IMR-90 (cell line): ENCODE results near the gene NECAB2. TPM values are rescaled to one million over a fixed set of nuclear protein-coding genes. Genes with fewer than 3 reads are reported as not detected.
A peak's percentile ranks its signal among the peaks of the same experiment; 100 is the strongest.

Experiments used
- ATAC-seq: fragments of 200-7000 bp; cut with Tn5 transposase; 2 replicates; pipeline ENCODE4 v1.9.1; 2020; ENCODE audit warnings: low read depth, mild to moderate bottlenecking, moderate library complexity
- BruUV-seq: library from RNA; stranded (reverse); fragments of 400-500 nt; replicated peaks from 2 replicates; lab custom pipeline; 2021; lab: Mats Ljungman, UMichigan
- CTCF ChIA-PET: fragments of 300-600 bp; formaldehyde crosslinking; extraction: SDS; loops from one replicate; lab custom pipeline; 2021; ENCODE audit warnings: antibody characterized with exemption; lab: Yijun Ruan, JAX
- POLR2A ChIA-PET: fragments of 300-600 bp; sonication (Branson Sonifier 250); formaldehyde crosslinking; loops from one replicate; lab custom pipeline; 2022; ENCODE audit warnings: antibody characterized with exemption; ENCODE audit not compliant: unreplicated experiment; lab: Charles Lee
- DNase-seq: peaks from one replicate; pipeline ENCODE4 v3.0.0; 2013
- H2AFZ ChIP-seq: replicated peaks from 2 replicates; pipeline ENCODE3; 2013; ENCODE audit warnings: low read length, mild to moderate bottlenecking; ENCODE audit not compliant: poor library complexity
- H2AK5ac ChIP-seq: 2 replicates; pipeline ENCODE4 v1.6.1; 2013; ENCODE audit warnings: low read depth, low read length, inconsistent platforms
- H2AK9ac ChIP-seq: replicated peaks from 2 replicates; pipeline ENCODE3; 2013; ENCODE audit warnings: mild to moderate bottlenecking, low read depth, low read length, moderate library complexity; ENCODE audit not compliant: poor library complexity
- H2BK120ac ChIP-seq: 2 replicates; pipeline ENCODE4 v1.6.1; 2013; ENCODE audit warnings: low read depth, low read length, inconsistent platforms
- H2BK15ac ChIP-seq: 3 replicates; pipeline ENCODE4 v1.6.1; 2013; ENCODE audit warnings: low read depth, low read length, inconsistent platforms
- H2BK20ac ChIP-seq: 2 replicates; pipeline ENCODE4 v1.6.1; 2013; ENCODE audit warnings: low read depth, mild to moderate bottlenecking, inconsistent platforms, low read length, moderate library complexity
- H2BK5ac ChIP-seq: 2 replicates; pipeline ENCODE4 v1.6.1; 2013; ENCODE audit warnings: mild to moderate bottlenecking, low read depth, low read length, inconsistent platforms; ENCODE audit not compliant: poor library complexity, severe bottlenecking
- H3K14ac ChIP-seq: replicated peaks from 2 replicates; pipeline ENCODE4 v1.6.1; 2013; ENCODE audit warnings: low read depth, low read length, inconsistent platforms
- H3K18ac ChIP-seq: 2 replicates; pipeline ENCODE4 v1.6.1; 2013; ENCODE audit warnings: low read depth, low read length, control low read depth
- H3K23ac ChIP-seq: 2 replicates; pipeline ENCODE4 v1.6.1; 2013; ENCODE audit warnings: low read depth, low read length, inconsistent platforms
- H3K27ac ChIP-seq: 2 replicates; pipeline ENCODE4 v1.5.1; 2013; ENCODE audit warnings: mild to moderate bottlenecking, control low read depth, low read length; ENCODE audit not compliant: insufficient read depth
- H3K27me3 ChIP-seq: 2 replicates; pipeline ENCODE4 v1.6.1; 2013; ENCODE audit warnings: low read length; ENCODE audit not compliant: control insufficient read depth, insufficient read depth
- H3K36me3 ChIP-seq: 2 replicates; pipeline ENCODE4 v1.6.1; 2013; ENCODE audit warnings: low read length, mixed read lengths; ENCODE audit not compliant: control insufficient read depth, insufficient read depth
- H3K4ac ChIP-seq: 2 replicates; pipeline ENCODE4 v1.6.1; 2013; ENCODE audit warnings: low read depth, low read length, inconsistent platforms
- H3K4me1 ChIP-seq: 2 replicates; pipeline ENCODE4 v1.6.1; 2013; ENCODE audit warnings: low read length, mixed read lengths; ENCODE audit not compliant: control insufficient read depth, insufficient read depth
- H3K4me2 ChIP-seq: 2 replicates; pipeline ENCODE4 v1.6.1; 2013; ENCODE audit warnings: low read depth, mild to moderate bottlenecking, control low read depth, low read length, moderate library complexity
- H3K4me3 ChIP-seq: 2 replicates; pipeline ENCODE4 v1.5.1; 2013; ENCODE audit warnings: low read depth, mild to moderate bottlenecking, control low read depth, low read length, moderate library complexity; ENCODE audit not compliant: insufficient read depth
- H3K56ac ChIP-seq: 2 replicates; pipeline ENCODE4 v1.6.1; 2013; ENCODE audit warnings: low read length, inconsistent platforms; ENCODE audit not compliant: insufficient read depth; ENCODE audit errors: extremely low read depth
- H3K79me1 ChIP-seq, 2 experiments: 2 replicates each; pipeline ENCODE4 v1.6.1; 2013; ENCODE audit warnings: low read length in 2 of 2, inconsistent platforms in 1 of 2, low read depth in 1 of 2
- H3K9ac ChIP-seq: 2 replicates; pipeline ENCODE4 v1.6.1; 2013; ENCODE audit warnings: low read depth, low read length, control low read depth
- H3K9me1 ChIP-seq: 2 replicates; pipeline ENCODE4 v1.6.1; 2013; ENCODE audit warnings: low read length, inconsistent platforms; ENCODE audit not compliant: insufficient read depth
- H3K9me3 ChIP-seq: 2 replicates; pipeline ENCODE4 v1.6.1; 2013; ENCODE audit warnings: low read length; ENCODE audit not compliant: control insufficient read depth, insufficient read depth
- H4K20me1 ChIP-seq: 2 replicates; pipeline ENCODE4 v1.6.1; 2013; ENCODE audit warnings: low read length, inconsistent platforms; ENCODE audit not compliant: insufficient read depth
- H4K5ac ChIP-seq: 2 replicates; pipeline ENCODE4 v1.6.1; 2013; ENCODE audit warnings: mild to moderate bottlenecking, low read depth, low read length, control low read depth
- H4K8ac ChIP-seq, 2 experiments: 2 replicates each; pipeline ENCODE4 v1.6.1; 2013; ENCODE audit warnings: low read depth in 2 of 2, low read length in 2 of 2, control low read depth in 1 of 2, inconsistent platforms in 1 of 2
- H4K91ac ChIP-seq: 2 replicates; pipeline ENCODE4 v1.6.1; 2013; ENCODE audit warnings: low read depth, low read length, inconsistent platforms; ENCODE audit not compliant: insufficient read depth
- CEBPB ChIP-seq: IDR thresholded peaks from 2 replicates; pipeline ENCODE4 v1.6.1; 2012; ENCODE audit warnings: low read depth, low read length, improper control_type of control experiment
- MAFK ChIP-seq: IDR thresholded peaks from 2 replicates; pipeline ENCODE4 v1.6.1; 2012; ENCODE audit warnings: low read depth, low read length, improper control_type of control experiment
- RCOR1 ChIP-seq: IDR thresholded peaks from 2 replicates; pipeline ENCODE4 v1.6.1; 2012; ENCODE audit warnings: mild to moderate bottlenecking, low read length, improper control_type of control experiment; ENCODE audit not compliant: insufficient replicate concordance
- SMC3 ChIP-seq: fragments of 150-350 bp; IDR thresholded peaks from 2 replicates; pipeline ENCODE4 v1.6.1; 2016; ENCODE audit warnings: low read depth, mild to moderate bottlenecking, antibody characterized with exemption, low read length, moderate library complexity
- WGBS, 2 experiments: methylation state at CpG; one replicate each; pipeline versions ENCODE4 v1.1.5 to v1.1.7; 2013; ENCODE audit warnings: missing lambda C conversion rate in 2 of 2; ENCODE audit not compliant: insufficient read length in 1 of 2; ENCODE audit errors: extremely low coverage in 2 of 2; 5-methylcytosine and 5-hydroxymethylcytosine counted together
- dilution Hi-C: fragments of 300-500 bp; cut with HindIII; formaldehyde crosslinking; loops from one replicate; pipeline ENCODE4 v1.14.3; 2018; ENCODE audit warnings: low sequenced_read_pairs; ENCODE audit not compliant: unreplicated experiment
- in situ Hi-C: fragments of 300-500 bp; cut with MboI; formaldehyde crosslinking; loops from 3 replicates; pipeline ENCODE4 v1.14.3; 2019; ENCODE audit warnings: low sequenced_read_pairs, inconsistent platforms, mixed read lengths
- intact Hi-C: fragments of 100-400 bp; cut with micrococcal nuclease; formaldehyde crosslinking; loops from 2 replicates; pipeline ENCODE4 v1.10.0; 2022
- polyA plus RNA-seq, 3 experiments: library from polyadenylated mRNA; depleted of rRNA; stranded (reverse); fragments of >200 nt; gene quantifications; 2 replicates each; pipeline ENCODE4 v1.2.3, GENCODE V29; 2012; ENCODE audit warnings: low replicate concordance in 1 of 3
- total RNA-seq: library from RNA; depleted of rRNA; stranded (reverse); fragments of >200 nt; gene quantifications from 2 replicates; pipeline ENCODE4 v1.2.3, GENCODE V29; 2012

The NECAB2 gene
- total and polyA plus RNA-seq, 2 of the 4 experiments (the other 2 are of a cell fraction) = 0.27 TPM; not detected in 1

DNA sequence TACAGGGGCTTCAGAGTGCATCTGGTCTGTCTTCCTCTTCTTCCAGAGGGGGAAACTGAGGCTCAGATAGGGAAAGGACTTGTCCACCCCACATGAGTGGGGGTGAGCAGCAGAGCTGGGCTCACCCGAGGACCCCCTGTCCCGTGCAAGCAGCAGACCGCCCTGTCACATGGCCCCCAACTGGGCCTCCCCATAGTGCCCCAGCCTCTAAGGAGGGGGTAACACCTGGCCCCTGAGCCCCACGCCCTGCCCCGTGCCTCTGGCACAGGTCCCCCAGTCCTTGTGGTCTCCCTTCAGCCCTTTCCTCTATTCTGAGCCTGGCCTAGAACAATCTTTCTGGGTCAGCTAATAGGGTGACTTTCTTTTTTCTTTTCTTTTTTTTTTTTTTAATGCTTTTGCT is 6.5 kb upstream of the NECAB2 start:
- no peak overlapping the region for H3K4me3 ChIP-seq
- no peaks in the 10 kb centered on the region for H3K9me3 ChIP-seq
- no peak overlapping the region for H4K8ac ChIP-seq
- dilution Hi-C loops = no loop called here
- H4K20me1 ChIP-seq = peaks cover 7% of the 10 kb centered on the region; the same call in 1 of the 2 replicates
- H3K14ac ChIP-seq = no peak overlapping the region
- no peak overlapping the region for H2BK20ac ChIP-seq
- no peak overlapping the region for H2BK120ac ChIP-seq
- peaks cover 0 to under 1% of the 10 kb centered on the region in 2 experiments; a peak in 1 of 4 replicates for H3K79me1 ChIP-seq
- no peak overlapping the region for H2BK5ac ChIP-seq
- ChIA-PET POLR2A (no interaction called here), CTCF (no interaction called here)
- H3K9me1 ChIP-seq = no peaks in the 10 kb centered on the region
- no peak overlapping the region for H3K27ac ChIP-seq
- no peak overlapping the region for H3K4me2 ChIP-seq
- H2BK15ac ChIP-seq = no peak overlapping the region
- WGBS, 2 experiments = no CpG with 5 or more reads among the region's 5 CpGs
- H3K23ac ChIP-seq = no peak overlapping the region
- TF ChIP-seq SMC3 (no peak), RCOR1 (no peak), CEBPB (no peak), MAFK (no peak)
- no peaks in the 10 kb centered on the region for H3K4me1 ChIP-seq
- H2AK5ac ChIP-seq = no peak overlapping the region
- no peak overlapping the region for H4K5ac ChIP-seq
- no TSS peak for BruUV-seq
- no peak overlapping the region for H4K91ac ChIP-seq
- ATAC-seq = no peak
- no peak overlapping the region for H3K56ac ChIP-seq
- no peak for DNase-seq
- peak overlapping the region; percentile 50 for H2AK9ac ChIP-seq
- no peak overlapping the region for H3K18ac ChIP-seq
- H2AFZ ChIP-seq = no peak overlapping the region
- no peak overlapping the region for H3K9ac ChIP-seq
- in situ Hi-C loops = loop anchor here (10.0 to 25.0 kb wide), 2 partner anchors 213 to 526 kb away; no protein-coding TSS in a partner anchor
- H3K4ac ChIP-seq = no peak overlapping the region
- H3K27me3 ChIP-seq = no peaks in the 10 kb centered on the region
- intact Hi-C loops = no loop called here
- H3K36me3 ChIP-seq = peaks cover 41% of the 10 kb centered on the region
